NB4 (cell line): Measurements from ENCODE around the gene DCLK1.

Experiments used
- MYC ChIP-seq: IDR thresholded peaks from 2 replicates; pipeline ENCODE4 v1.6.1; 2011; ENCODE audit warnings: low read depth, low read length
- POLR2A ChIP-seq: IDR thresholded peaks from 2 replicates; pipeline ENCODE4 v1.6.1; 2011; ENCODE audit warnings: mild to moderate bottlenecking; ENCODE audit not compliant: insufficient read length; ENCODE audit errors: extremely low read depth
- TF ChIP-seq, protein P1 (sequence below): IDR thresholded peaks from one replicate; pipeline ENCODE4 v1.5.1; 2012; ENCODE audit warnings: low read depth, low read length

DNA sequence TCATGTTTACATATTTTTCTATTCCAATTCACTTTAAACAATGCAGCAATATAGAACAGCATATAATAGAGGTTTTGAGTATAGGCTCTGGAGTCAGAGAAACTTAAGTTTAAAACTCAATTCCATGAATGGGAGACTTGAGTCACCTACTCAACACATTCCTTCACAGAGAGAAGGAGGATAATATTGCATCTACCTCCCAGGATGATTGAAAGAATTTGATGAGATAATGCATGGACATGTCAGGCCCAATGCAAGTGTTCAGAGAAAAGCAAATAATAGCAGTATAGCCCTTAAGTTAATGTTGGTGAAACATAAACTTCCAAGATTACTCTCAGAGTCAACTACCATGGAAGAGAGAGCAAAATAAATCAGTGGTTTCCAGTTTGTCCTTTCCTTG, 170.2 kb downstream of the DCLK1 start:
- TF ChIP-seq POLR2A (no peak), MYC (no peak)
- TF ChIP-seq, protein P1, sequence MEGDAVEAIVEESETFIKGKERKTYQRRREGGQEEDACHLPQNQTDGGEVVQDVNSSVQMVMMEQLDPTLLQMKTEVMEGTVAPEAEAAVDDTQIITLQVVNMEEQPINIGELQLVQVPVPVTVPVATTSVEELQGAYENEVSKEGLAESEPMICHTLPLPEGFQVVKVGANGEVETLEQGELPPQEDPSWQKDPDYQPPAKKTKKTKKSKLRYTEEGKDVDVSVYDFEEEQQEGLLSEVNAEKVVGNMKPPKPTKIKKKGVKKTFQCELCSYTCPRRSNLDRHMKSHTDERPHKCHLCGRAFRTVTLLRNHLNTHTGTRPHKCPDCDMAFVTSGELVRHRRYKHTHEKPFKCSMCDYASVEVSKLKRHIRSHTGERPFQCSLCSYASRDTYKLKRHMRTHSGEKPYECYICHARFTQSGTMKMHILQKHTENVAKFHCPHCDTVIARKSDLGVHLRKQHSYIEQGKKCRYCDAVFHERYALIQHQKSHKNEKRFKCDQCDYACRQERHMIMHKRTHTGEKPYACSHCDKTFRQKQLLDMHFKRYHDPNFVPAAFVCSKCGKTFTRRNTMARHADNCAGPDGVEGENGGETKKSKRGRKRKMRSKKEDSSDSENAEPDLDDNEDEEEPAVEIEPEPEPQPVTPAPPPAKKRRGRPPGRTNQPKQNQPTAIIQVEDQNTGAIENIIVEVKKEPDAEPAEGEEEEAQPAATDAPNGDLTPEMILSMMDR: no peak
